ENCODE data around the gene ANG.

Gene ANG

GRCh38 chr14:20742132-20742531 is 53.6 kb downstream of the ANG start:
- DNase-seq (ENCODE audit: low read depth) = no peak
- no peak overlapping the region for H3K4me3 ChIP-seq (ENCODE audit: low read depth, low read length)
- TF ChIP-seq CTCF (IDR thresholded peaks at IDR 0.05; ENCODE audit: low read depth, low read length, missing control alignments) = no peak

- H3K4me3 ChIP-seq (ENCODE audit: low read depth, low read length) = no peak overlapping the region
- DNase-seq (ENCODE audit: low read depth) = no peak
- TF ChIP-seq CTCF (IDR thresholded peaks at IDR 0.05; ENCODE audit: low read depth, low read length, missing control alignments) = no peak
Measured at GRCh38 chr14:20743556-20743955, 55.0 kb downstream of the ANG start.

Measured in GM12864 (cell line).